ENCODE data around the gene SS18L1. TPM values are rescaled to one million over a fixed set of nuclear protein-coding genes. Genes with fewer than 3 reads are reported as not detected.

The SS18L1 gene
- total and polyA plus RNA-seq, 5 donors = 6.2 to 8.8 (median 8.1) TPM

DNA sequence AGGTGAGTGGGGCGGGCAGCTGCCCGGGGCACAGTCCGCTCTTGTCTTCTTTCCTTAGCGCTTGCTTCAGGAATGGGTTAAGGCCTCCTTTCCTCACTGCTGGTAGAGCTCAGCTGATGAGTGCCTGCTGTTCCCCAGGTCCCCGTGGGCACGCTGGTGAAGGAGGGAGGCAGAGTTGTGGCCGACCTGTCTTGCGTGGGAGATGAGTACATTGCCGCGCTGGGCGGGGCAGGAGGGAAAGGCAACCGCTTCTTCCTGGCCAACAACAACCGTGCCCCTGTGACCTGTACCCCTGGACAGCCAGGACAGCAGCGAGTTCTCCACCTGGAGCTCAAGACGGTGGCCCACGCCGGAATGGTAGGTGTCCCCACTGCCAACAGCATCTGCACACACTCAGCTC is 54.9 kb downstream of the SS18L1 start:
- intact Hi-C loops (cut with DNase I) = no loop called here
- no peak overlapping the region for H3K27ac ChIP-seq (ENCODE audit: low read length)
- H3K4me3 ChIP-seq (ENCODE audit: low read length) = no peak overlapping the region
- DNase-seq (peak in 2 of 3 donors; percentile 12 to 33), ATAC-seq (peak in 1 of 2 donors; percentile 16)
- 94% methylated on average over 17 of the region's 17 CpGs for WGBS
- H3K27me3 ChIP-seq (ENCODE audit: control insufficient read depth, insufficient read depth) = no peaks in the 10 kb centered on the region
- H3K4me1 ChIP-seq (ENCODE audit: control insufficient read depth, insufficient read depth, low read length) = no peaks in the 10 kb centered on the region
- no peaks in the 10 kb centered on the region for H3K9me3 ChIP-seq (ENCODE audit: control insufficient read depth, low read length)

DNA sequence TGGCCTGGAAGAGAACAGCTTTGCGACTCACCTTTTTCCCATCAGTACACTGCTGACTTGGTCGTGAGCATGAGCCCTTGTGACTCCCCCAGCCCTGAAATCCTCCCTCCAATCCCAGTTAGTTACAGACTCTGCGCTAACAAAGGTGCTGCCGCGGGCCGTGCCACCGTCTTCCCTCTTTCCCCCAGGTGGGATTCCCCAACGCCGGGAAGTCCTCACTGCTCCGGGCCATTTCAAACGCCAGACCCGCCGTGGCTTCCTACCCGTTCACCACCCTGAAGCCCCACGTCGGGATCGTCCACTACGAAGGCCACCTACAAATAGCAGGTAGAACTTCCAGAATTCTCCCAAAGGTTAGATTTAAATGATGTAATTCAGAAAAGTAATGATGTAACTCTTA is 55.4 kb downstream of the SS18L1 start:
- no peak for ATAC-seq
- 97% methylated on average over 18 of the region's 18 CpGs for WGBS
- Histone ChIP-seq H3K4me1 (ENCODE audit: control insufficient read depth, insufficient read depth, low read length) (no peaks in the 10 kb centered on the region), H3K4me3 (ENCODE audit: low read length) (no peak overlapping the region), H3K9me3 (ENCODE audit: control insufficient read depth, low read length) (no peaks in the 10 kb centered on the region), H3K27me3 (ENCODE audit: control insufficient read depth, insufficient read depth) (no peaks in the 10 kb centered on the region), H3K27ac (ENCODE audit: low read length) (no peak overlapping the region)
- intact Hi-C loops (cut with DNase I) = no loop called here
- DNase-seq = peak in 2 of 3 donors; percentile 20 to 40

- peak in 2 of 3 donors; percentile 41 to 43 for DNase-seq
- no peaks in the 10 kb centered on the region for H3K4me1 ChIP-seq (ENCODE audit: control insufficient read depth, insufficient read depth, low read length)
- H3K4me3 ChIP-seq (ENCODE audit: low read length) = no peak overlapping the region
- WGBS = 94% methylated on average over 38 of the region's 38 CpGs
- no peaks in the 10 kb centered on the region for H3K9me3 ChIP-seq (ENCODE audit: control insufficient read depth, low read length)
- ATAC-seq = no peak
- intact Hi-C loops (cut with DNase I) = no loop called here
- H3K27ac ChIP-seq (ENCODE audit: low read length) = no peak overlapping the region
- no peaks in the 10 kb centered on the region for H3K27me3 ChIP-seq (ENCODE audit: control insufficient read depth, insufficient read depth)
Observed at GRCh38 chr20:62200491-62201172, 57.1 kb downstream of the SS18L1 start.

DNA sequence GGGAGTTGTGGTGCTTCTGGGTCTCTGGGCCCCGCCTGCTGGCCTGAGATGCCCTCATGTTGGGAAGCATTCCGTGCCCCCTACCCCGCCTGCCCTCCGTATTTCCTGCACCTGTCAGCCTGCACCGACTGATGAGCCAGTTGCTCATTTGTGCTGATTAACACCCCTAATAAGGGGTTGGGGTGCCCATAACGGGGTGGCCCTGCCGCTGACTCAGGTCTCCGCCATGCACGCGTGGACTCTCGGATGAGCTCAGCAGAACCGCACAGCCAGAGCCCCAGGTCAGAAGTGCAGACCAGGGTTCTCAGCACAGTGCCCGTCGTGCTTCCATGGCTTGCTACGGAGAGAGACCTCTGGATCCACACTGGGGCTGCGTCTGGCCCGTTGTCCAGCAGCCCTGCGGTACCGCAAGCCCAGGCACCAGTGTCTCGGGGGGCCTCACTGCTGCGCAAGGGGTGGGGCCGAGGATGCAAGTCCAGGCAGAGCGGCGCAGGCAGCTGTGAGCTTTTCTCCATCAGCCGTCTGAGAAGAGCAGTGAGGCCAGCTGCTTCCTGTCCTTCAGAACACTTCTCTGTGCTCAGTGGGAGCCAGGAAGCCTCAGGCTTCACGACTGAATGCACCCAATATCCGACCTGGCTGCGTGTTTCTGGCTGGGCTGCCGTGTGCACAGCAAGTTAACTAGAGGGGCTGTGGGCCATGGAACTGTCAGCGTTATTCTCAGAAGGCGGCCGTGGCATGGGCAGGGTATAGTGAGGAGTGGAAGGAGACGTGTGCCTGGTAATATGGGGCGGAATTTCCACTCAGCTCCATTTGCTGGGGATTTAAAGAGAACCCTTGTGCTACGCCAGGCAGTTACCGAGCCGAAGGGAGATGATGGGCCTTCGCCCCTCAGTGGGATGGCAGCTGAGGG is 57.9 kb downstream of the SS18L1 start:
- Histone ChIP-seq H3K27me3 (ENCODE audit: control insufficient read depth, insufficient read depth) (no peaks in the 10 kb centered on the region), H3K27ac (ENCODE audit: low read length) (no peak overlapping the region), H3K9me3 (ENCODE audit: control insufficient read depth, low read length) (no peaks in the 10 kb centered on the region), H3K4me1 (ENCODE audit: control insufficient read depth, insufficient read depth, low read length) (no peaks in the 10 kb centered on the region), H3K4me3 (ENCODE audit: low read length) (no peak overlapping the region)
- intact Hi-C loops (cut with DNase I) = no loop called here
- DNase-seq = peak; percentile 7 to 38 (median 28)
- no peak for ATAC-seq
- WGBS = 82% methylated on average over 38 of the region's 38 CpGs

DNA sequence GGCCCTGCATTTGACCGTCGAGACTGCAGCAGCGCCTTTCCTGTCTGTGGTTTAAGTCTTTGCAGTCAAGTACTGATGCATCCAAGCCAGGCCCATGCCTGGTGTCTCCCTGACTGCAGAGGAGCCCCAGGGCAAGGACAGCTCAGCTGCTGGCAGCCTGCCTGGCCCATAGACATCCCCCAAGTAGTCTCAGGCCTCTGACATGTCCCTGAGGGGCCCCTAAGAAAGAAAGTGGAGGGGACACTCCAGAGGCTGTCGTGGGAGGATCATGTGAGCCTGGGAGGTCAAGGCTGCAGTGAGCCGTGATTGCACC is 58.5 kb downstream of the SS18L1 start:
- 64% methylated on average over 5 of the region's 5 CpGs for WGBS
- H3K4me1 ChIP-seq (ENCODE audit: control insufficient read depth, insufficient read depth, low read length) = no peaks in the 10 kb centered on the region
- H3K4me3 ChIP-seq (ENCODE audit: low read length) = no peak overlapping the region
- intact Hi-C loops (cut with DNase I) = no loop called here
- ATAC-seq (no peak), DNase-seq (peak; percentile 4 to 25 (median 11))
- H3K9me3 ChIP-seq (ENCODE audit: control insufficient read depth, low read length) = no peaks in the 10 kb centered on the region
- H3K27ac ChIP-seq (ENCODE audit: low read length) = no peak overlapping the region
- H3K27me3 ChIP-seq (ENCODE audit: control insufficient read depth, insufficient read depth) = no peaks in the 10 kb centered on the region

DNA sequence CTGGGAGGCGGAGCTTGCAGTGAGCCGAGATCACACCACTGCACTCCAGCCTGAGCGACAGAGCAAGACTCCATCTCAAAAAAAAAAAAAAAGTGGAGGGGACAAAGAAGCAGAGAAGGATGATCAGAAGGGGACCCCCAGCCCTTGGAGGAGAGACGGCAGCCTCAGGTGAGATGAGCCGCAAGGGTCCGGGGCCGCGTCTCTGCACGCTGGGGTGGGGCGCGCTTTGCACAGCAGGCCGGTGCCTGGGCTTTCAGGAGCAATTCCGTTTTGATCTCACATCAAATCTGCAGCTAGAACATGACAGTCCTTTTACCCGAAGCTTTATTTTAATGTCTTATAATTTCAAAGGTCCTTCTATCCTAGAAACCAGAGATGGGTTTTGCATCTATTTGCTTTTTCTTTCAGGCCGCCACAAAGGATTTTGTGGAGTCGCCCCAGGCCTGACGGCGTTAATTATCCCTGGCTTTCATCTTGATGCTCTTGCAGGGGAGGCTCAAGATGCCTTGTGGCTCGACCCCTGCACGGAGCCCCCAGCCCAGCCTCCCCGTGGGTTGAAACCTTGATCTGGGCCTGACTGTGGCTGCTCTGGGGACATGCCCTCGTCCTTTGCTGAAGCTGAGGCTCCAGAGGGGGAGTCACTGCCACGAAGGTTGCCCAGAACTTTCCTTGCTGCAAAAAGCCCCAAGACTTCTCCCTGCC is 59.3 kb downstream of the SS18L1 start:
- Histone ChIP-seq H3K4me3 (ENCODE audit: low read length) (no peak overlapping the region), H3K4me1 (ENCODE audit: control insufficient read depth, insufficient read depth, low read length) (no peaks in the 10 kb centered on the region), H3K27me3 (ENCODE audit: control insufficient read depth, insufficient read depth) (no peaks in the 10 kb centered on the region), H3K27ac (ENCODE audit: low read length) (no peak overlapping the region), H3K9me3 (ENCODE audit: control insufficient read depth, low read length) (no peaks in the 10 kb centered on the region)
- no peak for ATAC-seq
- 84% methylated on average over 23 of the region's 23 CpGs for WGBS
- peak; percentile 7 to 41 (median 16) for DNase-seq
- intact Hi-C loops (cut with DNase I) = no loop called here

DNA sequence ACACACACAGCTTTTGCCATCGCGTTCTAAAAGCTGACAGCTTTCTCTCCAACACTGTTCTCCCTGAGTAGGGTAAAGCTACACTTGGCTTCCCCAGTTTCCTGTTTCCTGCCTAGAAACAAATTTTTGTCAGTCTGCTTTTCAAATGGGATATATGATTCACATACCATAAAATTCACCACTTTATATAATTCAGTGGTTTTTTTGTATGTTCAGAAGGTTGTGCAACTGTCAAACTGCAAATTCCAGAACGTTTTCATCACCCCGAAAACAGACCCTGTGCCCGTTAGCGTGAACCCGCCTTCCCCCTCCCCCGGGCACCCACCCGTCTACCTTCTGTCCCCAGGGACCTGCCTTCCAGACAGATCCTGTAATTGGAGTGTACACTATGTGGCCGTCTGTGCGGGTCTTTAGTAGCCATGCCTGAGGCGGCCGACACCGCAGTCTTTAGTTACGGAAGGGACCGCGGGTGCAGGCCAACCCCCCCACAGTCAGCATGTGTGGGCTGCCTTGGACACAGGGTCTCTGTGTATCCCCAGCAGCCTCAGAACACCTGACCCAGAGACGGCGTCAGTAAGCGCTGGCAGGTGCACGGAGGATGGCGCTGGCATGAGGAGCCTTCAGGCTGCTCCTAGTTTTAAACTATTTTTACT is 59.9 kb downstream of the SS18L1 start:
- H3K27me3 ChIP-seq (ENCODE audit: control insufficient read depth, insufficient read depth) = no peaks in the 10 kb centered on the region
- H3K9me3 ChIP-seq (ENCODE audit: control insufficient read depth, low read length) = no peaks in the 10 kb centered on the region
- intact Hi-C loops (cut with DNase I) = no loop called here
- DNase-seq (peak in 2 of 3 donors; percentile 2 to 43), ATAC-seq (no peak)
- H3K4me3 ChIP-seq (ENCODE audit: low read length) = no peak overlapping the region
- H3K27ac ChIP-seq (ENCODE audit: low read length) = no peak overlapping the region
- 75% methylated on average over 22 of the region's 22 CpGs for WGBS
- no peaks in the 10 kb centered on the region for H3K4me1 ChIP-seq (ENCODE audit: control insufficient read depth, insufficient read depth, low read length)

- Histone ChIP-seq H3K4me3 (ENCODE audit: low read length) (no peak overlapping the region), H3K9me3 (ENCODE audit: control insufficient read depth, low read length) (no peaks in the 10 kb centered on the region), H3K4me1 (ENCODE audit: control insufficient read depth, insufficient read depth, low read length) (no peaks in the 10 kb centered on the region), H3K27ac (ENCODE audit: low read length) (no peak overlapping the region), H3K27me3 (ENCODE audit: control insufficient read depth, insufficient read depth) (no peaks in the 10 kb centered on the region)
- 90% methylated on average over 38 of the region's 38 CpGs for WGBS
- intact Hi-C loops (cut with DNase I) = no loop called here
- no peak for ATAC-seq
- peak in 2 of 3 donors; percentile 35 to 45 for DNase-seq
Observed at GRCh38 chr20:62205618-62206387, 62.2 kb downstream of the SS18L1 start.

- no peaks in the 10 kb centered on the region for H3K4me1 ChIP-seq (ENCODE audit: control insufficient read depth, insufficient read depth, low read length)
- ATAC-seq (no peak), DNase-seq (no peak)
- no peak overlapping the region for H3K4me3 ChIP-seq (ENCODE audit: low read length)
- H3K27me3 ChIP-seq (ENCODE audit: control insufficient read depth, insufficient read depth) = no peaks in the 10 kb centered on the region
- 78% methylated on average over 17 of the region's 17 CpGs for WGBS
- no peak overlapping the region for H3K27ac ChIP-seq (ENCODE audit: low read length)
- H3K9me3 ChIP-seq (ENCODE audit: control insufficient read depth, low read length) = no peaks in the 10 kb centered on the region
- intact Hi-C loops (cut with DNase I) = no loop called here
Observed at GRCh38 chr20:62206388-62206775, 62.8 kb downstream of the SS18L1 start.

GRCh38 chr20:62208061-62208794 is 64.7 kb downstream of the SS18L1 start:
- intact Hi-C loops (cut with DNase I) = no loop called here
- no peak for ATAC-seq
- Histone ChIP-seq H3K4me1 (ENCODE audit: control insufficient read depth, insufficient read depth, low read length) (no peaks in the 10 kb centered on the region), H3K27me3 (ENCODE audit: control insufficient read depth, insufficient read depth) (no peaks in the 10 kb centered on the region), H3K27ac (ENCODE audit: low read length) (no peak overlapping the region), H3K4me3 (ENCODE audit: low read length) (no peak overlapping the region), H3K9me3 (ENCODE audit: control insufficient read depth, low read length) (no peaks in the 10 kb centered on the region)
- 58% methylated on average over 19 of the region's 19 CpGs for WGBS
- peak in 2 of 3 donors; percentile 21 to 55 for DNase-seq

All from right cardiac atrium (tissue), 5 donors.